Measurements from ENCODE around the gene CXCL1.

- TF ChIP-seq CTCF (IDR thresholded peaks at IDR 0.05) (no peak), POLR2A (IDR thresholded peaks at IDR 0.05; ENCODE audit: low read depth) (no peak), POLR2AphosphoS5 (IDR thresholded peaks at IDR 0.05) (no peak)
These were observed 24.4 kb upstream of the CXCL1 start for GRCh38 chr4:73844806-73845205.

Measured in esophagus muscularis mucosa (tissue), 3 donors.